GM23248 (cell line): ENCODE results near the gene NPHP4.

Experiments
- EZH2 ChIP-seq: fragments of 200-600 bp; sonication (generic); IDR thresholded peaks from 2 replicates; pipeline ENCODE4 v1.6.1; 2018; ENCODE audit warnings: antibody characterized with exemption, mild to moderate bottlenecking; ENCODE audit not compliant: insufficient read depth, poor library complexity, severe bottlenecking
- EZH2phosphoT487 ChIP-seq: fragments of 200-600 bp; sonication (generic); IDR thresholded peaks from 2 replicates; pipeline ENCODE4 v1.6.1; 2018; ENCODE audit warnings: antibody characterized with exemption, moderate library complexity, mild to moderate bottlenecking, low read depth; ENCODE audit not compliant: insufficient read depth

- TF ChIP-seq EZH2 = no peak
- TF ChIP-seq EZH2phosphoT487 = no peak
These were observed 24.1 kb upstream of the NPHP4 start for GRCh38 chr1:6016191-6016865.
